IPS-20b (cell line): ENCODE results near the gene SLC23A2.

Experiments used
- H3K27ac ChIP-seq: one replicate; pipeline ENCODE4 v1.5.1; 2013; ENCODE audit warnings: low read length
- H3K27me3 ChIP-seq: 2 replicates; pipeline ENCODE4 v1.6.1; 2013; ENCODE audit warnings: mild to moderate bottlenecking, low read length, inconsistent platforms; ENCODE audit not compliant: insufficient read depth
- H3K36me3 ChIP-seq: 2 replicates; pipeline ENCODE4 v1.6.1; 2013; ENCODE audit warnings: low read depth, mild to moderate bottlenecking, inconsistent platforms, low read length, moderate library complexity; ENCODE audit not compliant: insufficient read depth
- H3K4me1 ChIP-seq: 2 replicates; pipeline ENCODE4 v1.6.1; 2013; ENCODE audit warnings: mild to moderate bottlenecking, control low read depth, inconsistent platforms, low read length, moderate library complexity; ENCODE audit not compliant: insufficient read depth
- H3K4me3 ChIP-seq: 2 replicates; pipeline ENCODE4 v1.5.1; 2013; ENCODE audit warnings: mild to moderate bottlenecking, low read length, inconsistent platforms
- H3K9ac ChIP-seq: 2 replicates; pipeline ENCODE4 v1.6.1; 2013; ENCODE audit warnings: low read depth, mild to moderate bottlenecking, inconsistent platforms, low read length, moderate library complexity
- H3K9me3 ChIP-seq: 2 replicates; pipeline ENCODE4 v1.6.1; 2013; ENCODE audit warnings: mild to moderate bottlenecking, low read depth, low read length, inconsistent platforms; ENCODE audit not compliant: insufficient read depth

The SLC23A2 gene

DNA sequence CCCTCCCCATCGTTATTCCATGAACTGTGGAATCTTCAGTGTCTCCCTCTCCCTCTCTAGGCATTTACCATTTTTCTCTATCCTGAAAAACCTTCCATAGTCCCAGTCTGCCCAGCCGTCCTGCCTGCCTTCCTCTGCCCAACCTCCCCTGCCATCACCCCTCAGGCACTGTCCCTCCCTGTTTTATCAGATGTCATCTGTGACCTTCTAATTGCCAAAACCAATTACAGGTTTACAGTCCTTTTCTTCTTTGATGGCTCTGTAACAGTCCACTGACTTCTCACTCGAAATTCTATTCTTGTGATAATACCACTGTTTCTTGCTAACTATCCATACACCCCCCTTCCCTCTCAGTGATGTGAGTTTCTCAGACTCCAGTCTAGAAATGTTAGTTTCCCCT lies 2.3 kb upstream of the SLC23A2 start:
- no peak overlapping the region for H3K27ac ChIP-seq
- H3K36me3 ChIP-seq, result no peaks in the 10 kb centered on the region
- peaks cover 27% of the 10 kb centered on the region for H3K27me3 ChIP-seq
- no peak overlapping the region for H3K9ac ChIP-seq
- H3K4me1 ChIP-seq, result peaks cover 3% of the 10 kb centered on the region
- no peak overlapping the region for H3K4me3 ChIP-seq
- no peaks in the 10 kb centered on the region for H3K9me3 ChIP-seq

DNA sequence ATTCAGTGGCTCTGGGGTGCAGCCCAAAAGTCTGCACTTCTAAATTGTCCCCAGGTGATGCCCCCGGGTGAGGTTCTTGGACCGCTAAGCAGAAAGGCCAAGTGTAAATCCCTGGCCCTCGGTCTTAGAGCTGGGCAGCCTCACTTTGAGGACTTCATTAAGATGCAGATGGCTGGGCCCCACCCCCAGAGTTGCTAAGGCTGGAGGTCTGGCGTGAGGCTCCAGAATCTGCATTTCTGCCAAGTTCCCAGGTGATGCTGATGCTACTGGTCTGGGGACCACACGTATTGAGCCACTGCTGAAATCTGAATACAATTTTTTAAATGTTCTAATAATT lies 735 bp upstream of the SLC23A2 start:
- peaks cover 27% of the 10 kb centered on the region for H3K27me3 ChIP-seq
- no peak overlapping the region for H3K27ac ChIP-seq
- H3K4me1 ChIP-seq, result peaks cover 9% of the 10 kb centered on the region
- H3K4me3 ChIP-seq, result peak overlapping the region; percentile 91
- H3K9ac ChIP-seq, result peak overlapping the region; percentile 13; the same call in 1 of the 2 replicates
- no peaks in the 10 kb centered on the region for H3K9me3 ChIP-seq
- H3K36me3 ChIP-seq, result no peaks in the 10 kb centered on the region

GRCh38 chr20:5000263-5001173 lies 792 bp downstream of the SLC23A2 start:
- peak overlapping the region; percentile 65; the same call in 1 of the 2 replicates for H3K9ac ChIP-seq
- H3K4me1 ChIP-seq, result peaks cover 9% of the 10 kb centered on the region
- H3K4me3 ChIP-seq, result peak overlapping the region; percentile 77
- no peaks in the 10 kb centered on the region for H3K9me3 ChIP-seq
- peaks cover 27% of the 10 kb centered on the region for H3K27me3 ChIP-seq
- H3K36me3 ChIP-seq, result no peaks in the 10 kb centered on the region
- H3K27ac ChIP-seq, result no peak overlapping the region

DNA sequence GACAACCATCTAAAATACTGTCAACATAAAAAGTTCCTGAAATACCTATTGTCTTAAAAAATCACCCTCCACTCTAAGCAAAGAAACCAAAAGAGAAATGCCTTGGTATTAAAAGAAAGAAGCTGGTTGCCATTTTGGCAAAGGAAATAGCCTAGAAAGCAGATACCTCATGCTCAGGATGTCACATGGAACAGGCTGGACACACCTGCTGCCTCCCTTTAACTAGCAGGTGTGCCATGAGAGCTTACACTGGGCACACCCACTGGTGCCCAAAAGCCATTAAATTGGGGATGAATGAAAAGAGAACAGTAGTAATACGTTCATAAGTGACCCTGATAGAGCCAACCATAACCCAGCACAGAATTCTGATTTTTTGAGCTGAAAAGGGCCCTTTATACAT lies 1.5 kb downstream of the SLC23A2 start:
- Histone ChIP-seq H3K4me3 (peak overlapping the region; percentile 77; the same call in 1 of the 2 replicates), H3K4me1 (peaks cover 9% of the 10 kb centered on the region)

DNA sequence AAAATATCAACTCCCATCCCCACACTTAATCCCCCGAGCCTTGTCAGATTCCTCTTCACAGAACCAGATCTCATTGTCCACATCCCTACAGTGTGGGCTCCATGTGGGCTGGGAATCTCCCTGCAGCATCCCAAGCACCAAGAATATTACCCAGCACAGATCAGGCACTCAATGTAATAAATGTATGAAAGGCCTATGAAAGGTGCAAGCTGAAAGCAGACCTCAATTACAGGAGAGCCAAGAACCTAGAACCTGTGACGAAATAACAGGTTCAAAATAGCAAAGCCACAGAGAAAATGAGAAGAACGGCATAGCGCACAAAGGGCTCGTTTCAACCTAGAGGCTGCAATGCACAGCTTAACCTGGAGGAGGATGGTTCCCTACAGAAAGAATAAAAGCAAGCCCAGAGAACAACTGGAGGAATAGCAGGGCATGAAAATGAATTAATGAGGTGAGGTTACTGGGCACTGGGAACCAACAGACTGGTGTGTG lies 3.1 kb downstream of the SLC23A2 start:
- Histone ChIP-seq H3K9ac (no peak overlapping the region), H3K4me1 (peaks cover 9% of the 10 kb centered on the region), H3K4me3 (no peak overlapping the region), H3K27ac (no peak overlapping the region), H3K9me3 (no peaks in the 10 kb centered on the region), H3K36me3 (no peaks in the 10 kb centered on the region), H3K27me3 (peaks cover 27% of the 10 kb centered on the region)

More for the DNA sequence above, 1.5 kb downstream of the SLC23A2 start:
- Histone ChIP-seq H3K27ac (no peak overlapping the region), H3K9me3 (no peaks in the 10 kb centered on the region), H3K36me3 (no peaks in the 10 kb centered on the region), H3K9ac (no peak overlapping the region), H3K27me3 (peaks cover 27% of the 10 kb centered on the region)

- H3K9ac ChIP-seq, result no peak overlapping the region
- H3K9me3 ChIP-seq, result no peaks in the 10 kb centered on the region
- peaks cover 21% of the 10 kb centered on the region for H3K27me3 ChIP-seq
- no peak overlapping the region for H3K4me3 ChIP-seq
- H3K36me3 ChIP-seq, result no peaks in the 10 kb centered on the region
- no peak overlapping the region for H3K27ac ChIP-seq
- H3K4me1 ChIP-seq, result peaks cover 9% of the 10 kb centered on the region
Measured at GRCh38 chr20:4997222-4997621, 4.1 kb downstream of the SLC23A2 start.

- Histone ChIP-seq H3K9me3 (no peaks in the 10 kb centered on the region), H3K9ac (no peak overlapping the region), H3K36me3 (no peaks in the 10 kb centered on the region), H3K27me3 (no peaks in the 10 kb centered on the region), H3K4me1 (peaks cover 5% of the 10 kb centered on the region), H3K27ac (no peak overlapping the region), H3K4me3 (no peak overlapping the region)
Measured at GRCh38 chr20:4989570-4989969, 11.7 kb downstream of the SLC23A2 start.

DNA sequence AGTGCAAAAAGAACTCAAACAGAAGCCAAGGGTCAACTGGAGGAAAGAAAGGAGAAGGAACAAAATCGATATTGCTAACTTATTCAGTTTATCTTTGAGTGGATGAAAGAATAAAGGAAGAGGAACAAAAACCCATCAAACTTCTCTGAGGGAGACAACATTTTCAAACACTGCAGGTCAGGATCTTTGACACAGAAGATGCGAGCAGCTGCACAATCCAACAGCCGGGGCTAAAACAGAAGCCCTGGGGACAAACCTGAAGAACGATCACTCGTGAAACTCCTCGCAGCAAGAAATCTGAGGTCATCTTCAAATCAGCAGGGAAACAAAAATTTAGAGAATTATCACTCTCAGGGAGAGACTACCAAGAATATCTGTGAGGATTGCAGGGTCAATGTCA lies 14.2 kb downstream of the SLC23A2 start:
- Histone ChIP-seq H3K36me3 (no peaks in the 10 kb centered on the region), H3K4me1 (peaks cover 5% of the 10 kb centered on the region), H3K27me3 (no peaks in the 10 kb centered on the region), H3K9ac (no peak overlapping the region), H3K9me3 (no peaks in the 10 kb centered on the region), H3K27ac (no peak overlapping the region), H3K4me3 (no peak overlapping the region)

DNA sequence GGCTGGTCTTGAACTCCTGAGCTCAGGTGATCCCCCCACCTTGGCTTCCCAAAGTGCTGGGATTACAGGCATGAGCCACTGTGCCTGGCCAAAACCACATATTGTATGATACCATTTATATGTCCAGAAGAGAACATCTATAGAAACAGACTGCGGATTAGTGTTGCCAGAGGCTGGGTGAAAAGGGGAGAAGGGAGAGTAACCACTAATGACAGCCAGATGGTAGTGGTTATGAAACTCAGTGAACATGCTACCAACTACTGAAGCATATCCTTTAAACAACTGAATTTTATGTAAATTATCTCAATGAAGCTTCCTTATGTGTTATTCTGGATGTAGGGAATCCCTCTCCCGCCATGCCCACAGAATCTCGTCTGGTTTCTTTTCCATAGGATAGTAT lies 15.7 kb downstream of the SLC23A2 start:
- no peaks in the 10 kb centered on the region for H3K36me3 ChIP-seq
- H3K4me1 ChIP-seq, result peaks cover 8% of the 10 kb centered on the region
- H3K9me3 ChIP-seq, result no peaks in the 10 kb centered on the region
- H3K27ac ChIP-seq, result no peak overlapping the region
- no peaks in the 10 kb centered on the region for H3K27me3 ChIP-seq
- no peak overlapping the region for H3K9ac ChIP-seq
- no peak overlapping the region for H3K4me3 ChIP-seq

DNA sequence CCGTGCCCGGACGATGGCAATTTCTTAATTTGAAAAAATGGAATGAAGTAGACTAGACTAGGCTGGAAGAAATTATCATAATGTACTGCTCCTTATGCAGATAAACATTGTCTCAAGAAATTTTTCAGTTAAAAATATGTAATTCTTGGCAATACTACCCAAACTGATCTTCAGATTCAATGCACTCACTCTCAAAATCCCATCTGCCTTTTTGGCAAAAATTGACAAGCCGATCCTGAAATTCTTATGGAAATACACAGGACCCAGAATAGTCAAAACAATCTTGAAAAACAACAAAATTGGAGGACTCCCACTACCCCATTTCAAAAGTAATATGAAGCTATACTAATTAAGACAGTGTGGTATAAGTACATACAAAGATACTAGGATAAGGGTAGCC lies 19.0 kb downstream of the SLC23A2 start:
- Histone ChIP-seq H3K27me3 (no peaks in the 10 kb centered on the region), H3K4me3 (no peak overlapping the region), H3K4me1 (peaks cover 18% of the 10 kb centered on the region), H3K36me3 (no peaks in the 10 kb centered on the region), H3K9ac (no peak overlapping the region), H3K9me3 (no peaks in the 10 kb centered on the region), H3K27ac (no peak overlapping the region)

- Histone ChIP-seq H3K4me1 (peaks cover 18% of the 10 kb centered on the region), H3K36me3 (no peaks in the 10 kb centered on the region), H3K9me3 (no peaks in the 10 kb centered on the region), H3K27ac (no peak overlapping the region), H3K27me3 (no peaks in the 10 kb centered on the region), H3K4me3 (no peak overlapping the region), H3K9ac (no peak overlapping the region)
Measured at GRCh38 chr20:4979841-4980410, 21.4 kb downstream of the SLC23A2 start.
